IPS-NIHi11 (cell line): Measurements from ENCODE around the gene ADPRH.
"Not testable (repeated sequence)": the region's sequence is repeated elsewhere in the genome, so short reads cannot be mapped to it uniquely, and the experiment has no call there.

Experiments used
- DNase-seq: peaks from one replicate; pipeline ENCODE4 v3.0.0; 2012; ENCODE audit warnings: mixed read lengths, low spot score

Gene ADPRH

DNA sequence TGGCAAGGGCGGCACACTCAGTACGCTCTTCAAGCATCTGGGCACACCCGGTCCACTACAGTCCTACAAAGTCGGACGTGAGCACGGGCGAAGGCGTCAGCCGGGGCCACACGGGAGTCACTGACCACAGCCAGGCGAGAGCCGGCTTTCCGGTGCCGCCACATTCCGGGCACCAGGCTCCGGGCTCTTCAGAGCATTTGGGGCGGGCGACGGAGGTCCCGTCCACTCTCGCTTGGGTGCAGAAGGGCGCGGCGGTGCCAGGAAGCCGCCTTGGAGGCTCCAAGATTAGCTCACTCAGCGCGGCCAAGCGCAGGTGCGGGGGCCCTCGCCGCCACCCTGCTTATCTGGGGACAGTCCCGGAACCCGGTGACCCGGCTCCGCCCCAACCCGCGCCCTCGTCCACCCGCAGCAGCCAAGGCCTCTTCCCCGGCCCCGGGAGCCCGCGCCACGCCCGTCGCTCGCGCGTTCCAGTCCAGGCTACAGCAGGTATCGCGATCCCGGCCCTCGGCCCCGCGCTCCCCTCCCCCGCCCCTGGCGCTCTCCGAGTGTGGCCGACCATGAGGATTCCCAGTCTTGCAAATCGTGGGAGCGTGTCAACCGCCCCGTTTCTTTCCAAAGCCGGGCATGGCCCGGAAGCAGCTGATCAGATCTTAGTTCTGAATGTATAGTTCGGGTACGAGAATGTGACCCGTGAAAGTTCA lies at the start of gene ADPRH:
Gene ADPRH (plus strand): TSS at position 127 of the 701 bp plus-strand sequence. CDS start 2,678 bp downstream, outside the sequence.
- DNase-seq: peak; percentile 94

DNA sequence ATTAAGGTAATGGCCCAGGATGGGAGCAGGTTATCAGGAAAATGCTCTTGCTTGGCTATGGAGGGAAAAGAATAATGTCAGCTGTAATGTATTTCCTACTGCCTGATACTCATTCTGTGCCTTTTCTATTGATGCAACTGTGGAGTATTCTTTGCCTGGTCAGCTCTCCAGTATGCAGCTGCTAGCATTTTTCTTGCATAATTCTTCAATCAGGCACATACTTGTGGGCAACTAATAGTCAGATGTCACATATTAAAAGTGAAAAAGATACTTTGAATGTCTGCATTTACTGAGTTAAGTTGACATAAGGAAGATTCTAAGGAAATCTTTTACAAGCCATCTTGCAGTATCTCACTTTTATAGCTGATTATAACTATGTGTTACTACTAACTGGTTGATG lies 49.4 kb upstream of the ADPRH start:
- DNase-seq: no peak

DNA sequence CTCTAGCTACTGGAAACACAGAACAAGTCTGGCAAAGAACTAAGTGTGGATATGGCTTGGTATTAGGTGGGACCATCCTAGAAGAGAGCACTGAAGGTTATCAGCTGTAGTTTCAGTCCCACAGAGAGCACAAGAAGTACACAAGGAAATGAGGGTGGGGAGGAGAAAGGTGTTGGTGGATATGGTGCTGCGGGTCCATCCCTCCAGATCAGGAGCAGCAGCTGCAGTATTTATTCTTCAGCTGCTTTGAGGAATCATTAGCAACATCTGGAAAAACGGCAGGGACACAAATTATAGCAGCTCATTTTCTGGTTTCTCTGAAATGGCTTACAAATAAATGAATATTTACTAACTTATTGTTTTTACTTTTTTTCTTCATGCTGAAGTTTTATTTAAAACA lies 48.8 kb upstream of the ADPRH start:
- no peak for DNase-seq

DNA sequence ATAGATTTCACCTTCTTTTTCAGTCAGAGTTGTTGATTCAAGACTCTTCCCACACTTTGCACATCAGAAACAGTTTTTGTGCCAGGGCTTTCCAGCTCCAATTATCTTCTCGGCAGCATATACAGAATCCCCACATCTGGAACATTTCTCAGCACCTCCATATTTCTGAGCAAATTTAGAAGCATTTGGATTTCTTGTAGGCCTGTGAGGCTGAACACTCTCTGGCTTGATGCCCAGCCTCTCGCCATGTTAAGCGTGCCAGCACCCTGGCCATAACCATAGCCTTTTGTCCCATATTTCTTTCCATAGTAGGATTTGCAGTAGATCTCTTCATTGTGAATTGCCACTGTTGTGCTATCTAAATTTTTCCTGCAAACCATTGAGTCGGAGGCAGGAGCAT lies 48.1 kb upstream of the ADPRH start:
- no peak for DNase-seq

DNA sequence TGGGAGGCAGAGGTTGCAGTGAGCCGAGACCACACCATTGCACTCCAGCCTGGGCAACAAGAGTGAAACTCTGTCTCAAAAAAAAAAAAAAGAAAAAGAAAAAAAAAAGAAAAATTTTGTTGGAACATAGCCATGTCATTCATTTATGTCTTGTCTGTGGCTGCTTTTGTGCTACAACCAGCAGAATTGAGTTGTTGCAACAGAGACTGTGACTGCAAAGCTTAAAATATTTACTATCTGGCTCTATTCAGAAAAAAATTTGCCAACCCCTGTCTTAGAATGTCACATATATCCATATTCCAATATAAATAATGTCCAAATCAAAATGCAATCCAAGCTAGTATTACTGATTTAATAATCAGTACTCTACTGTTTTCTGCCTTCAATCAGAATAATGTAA lies 45.0 kb upstream of the ADPRH start:
- DNase-seq: no peak

DNA sequence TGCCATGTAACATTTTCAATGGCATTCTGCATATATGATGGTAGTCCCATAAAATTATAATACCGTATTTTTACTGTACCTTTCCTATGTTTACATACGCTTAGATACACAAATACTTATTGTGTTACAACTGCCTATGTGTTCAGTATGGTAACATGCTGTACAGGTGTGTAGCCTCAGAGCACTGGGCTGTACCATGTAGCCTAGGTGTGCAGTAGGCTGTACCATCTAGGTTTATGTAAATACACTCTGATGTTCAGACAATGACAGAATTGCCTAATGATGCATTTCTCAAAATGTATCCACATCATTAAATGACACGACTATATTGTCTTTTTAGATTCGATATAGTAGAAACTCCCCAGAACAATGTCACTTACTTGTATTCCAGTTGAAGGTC lies 42.5 kb upstream of the ADPRH start:
- no peak for DNase-seq

DNA sequence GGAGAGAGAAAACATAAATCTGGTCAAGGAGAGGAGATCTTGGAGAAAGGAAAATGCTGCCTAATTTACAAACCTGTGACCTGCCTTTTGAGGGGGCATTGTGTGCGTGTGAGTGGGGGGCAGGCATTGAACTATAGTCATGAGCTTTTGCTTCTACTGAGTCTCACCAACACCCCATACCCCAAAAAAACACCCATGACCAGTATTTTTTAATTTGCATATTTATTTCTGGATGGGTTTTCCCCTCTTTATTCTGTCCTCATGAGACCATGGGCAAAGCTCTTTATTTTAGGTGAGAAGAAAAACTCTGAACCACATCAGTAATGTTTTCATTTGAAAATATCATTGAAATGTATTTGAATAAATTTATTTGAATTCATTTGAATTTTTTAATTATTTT lies 40.5 kb upstream of the ADPRH start:
- no peak for DNase-seq

DNA sequence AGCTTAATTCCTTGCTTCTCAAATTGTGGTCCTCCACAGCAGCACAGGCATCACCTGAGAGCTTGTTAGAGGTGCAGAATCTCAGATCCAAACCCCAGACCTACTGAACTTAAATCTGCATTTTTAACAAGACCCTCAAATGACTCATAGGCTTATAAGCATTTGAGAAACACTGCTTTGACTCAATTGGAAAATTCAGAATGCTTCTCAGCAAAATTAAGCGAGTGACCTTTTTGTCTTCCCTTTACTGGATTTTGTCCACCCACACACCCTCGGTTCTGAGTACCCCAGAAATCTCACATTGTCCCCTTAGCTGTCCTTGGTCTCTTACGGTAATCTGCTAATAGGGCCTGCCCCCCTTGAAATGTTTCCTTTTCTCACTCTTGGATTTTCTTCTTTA lies 37.7 kb upstream of the ADPRH start:
- DNase-seq: no peak

DNA sequence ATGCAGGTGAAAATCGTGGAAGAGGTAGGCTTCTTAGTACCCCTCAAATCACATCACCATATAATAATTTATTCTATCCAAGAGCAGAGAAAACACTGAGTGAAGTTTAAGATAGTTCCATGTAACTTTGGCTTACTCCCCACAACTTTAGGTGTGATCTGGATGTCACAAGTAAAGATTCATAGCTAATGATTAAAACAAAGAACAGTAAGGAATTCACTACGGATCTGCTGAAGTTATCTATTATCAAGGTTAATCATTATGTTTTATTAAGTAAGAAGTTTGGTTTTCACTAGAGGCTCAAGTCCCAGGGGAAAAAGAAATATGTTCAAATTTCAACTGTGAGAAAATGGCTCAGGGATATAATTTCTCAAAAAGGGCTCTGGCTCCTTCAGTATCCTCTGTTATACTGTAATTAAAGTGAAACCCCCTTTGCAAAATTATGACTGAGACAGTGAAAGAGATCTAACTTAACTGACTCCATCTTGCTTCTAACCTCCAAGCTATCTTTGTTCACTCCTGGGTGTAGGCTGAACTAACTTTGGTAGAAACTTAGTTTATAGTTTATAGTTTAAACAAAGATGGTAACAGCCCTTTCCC lies 37.0 kb upstream of the ADPRH start:
- no peak for DNase-seq

DNA sequence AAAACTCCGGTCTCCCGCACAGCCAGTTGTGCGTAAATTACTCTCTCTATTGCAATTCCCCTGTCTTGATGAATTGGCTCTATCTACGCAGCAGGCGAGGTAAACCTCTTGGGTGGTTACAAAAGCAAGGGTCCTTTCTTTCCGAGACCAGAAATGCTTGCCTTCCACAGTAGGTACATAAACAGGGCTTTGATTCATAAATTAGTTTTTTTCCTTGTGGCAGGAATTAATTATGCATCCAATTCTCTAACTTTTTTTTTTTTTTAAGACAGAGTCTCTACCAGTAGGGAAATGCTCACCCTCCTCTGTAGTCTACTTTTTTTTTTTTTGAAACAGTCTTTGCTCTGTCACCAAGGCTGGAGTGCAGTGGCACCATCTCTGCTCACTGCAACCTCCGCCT lies 36.1 kb upstream of the ADPRH start:
- no peak for DNase-seq

DNA sequence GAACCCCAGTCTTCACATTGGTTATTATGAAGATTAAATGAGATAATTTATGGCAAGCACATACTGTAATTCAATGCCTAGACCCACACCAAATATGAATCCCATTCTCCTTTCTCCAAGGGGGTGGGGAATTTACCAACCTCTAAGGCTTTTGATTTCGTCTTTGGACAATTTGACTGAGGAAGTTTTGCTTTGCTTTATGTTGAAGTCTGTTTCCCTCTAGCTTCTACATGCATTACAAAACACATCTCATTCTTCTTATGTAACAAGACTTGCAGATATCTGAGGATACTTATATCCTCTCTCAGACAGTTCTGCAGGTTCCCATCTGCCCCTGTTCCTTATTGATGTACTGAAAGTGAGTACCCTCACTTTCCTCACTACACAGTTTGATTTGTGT lies 32.1 kb upstream of the ADPRH start:
- DNase-seq: no peak

DNA sequence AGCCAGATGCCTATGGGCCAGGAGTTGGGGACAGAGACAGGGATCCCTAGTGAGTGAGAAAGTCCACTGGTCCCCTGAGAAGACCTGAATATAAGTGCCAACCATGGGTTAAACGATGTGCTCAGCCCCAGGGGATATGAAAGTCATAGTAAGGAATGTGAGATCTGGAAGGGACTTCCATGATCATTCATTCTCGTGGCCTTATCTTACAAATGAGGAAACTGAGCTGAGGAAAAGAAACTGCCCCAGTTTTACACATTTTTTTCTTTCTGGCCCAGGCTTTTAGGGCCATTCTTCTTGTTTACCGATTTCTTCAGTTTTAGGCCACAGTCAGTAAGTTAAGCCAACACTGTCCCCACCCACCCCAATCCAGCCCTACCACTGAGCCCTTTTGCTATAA lies 31.0 kb upstream of the ADPRH start:
- DNase-seq: no peak

DNA sequence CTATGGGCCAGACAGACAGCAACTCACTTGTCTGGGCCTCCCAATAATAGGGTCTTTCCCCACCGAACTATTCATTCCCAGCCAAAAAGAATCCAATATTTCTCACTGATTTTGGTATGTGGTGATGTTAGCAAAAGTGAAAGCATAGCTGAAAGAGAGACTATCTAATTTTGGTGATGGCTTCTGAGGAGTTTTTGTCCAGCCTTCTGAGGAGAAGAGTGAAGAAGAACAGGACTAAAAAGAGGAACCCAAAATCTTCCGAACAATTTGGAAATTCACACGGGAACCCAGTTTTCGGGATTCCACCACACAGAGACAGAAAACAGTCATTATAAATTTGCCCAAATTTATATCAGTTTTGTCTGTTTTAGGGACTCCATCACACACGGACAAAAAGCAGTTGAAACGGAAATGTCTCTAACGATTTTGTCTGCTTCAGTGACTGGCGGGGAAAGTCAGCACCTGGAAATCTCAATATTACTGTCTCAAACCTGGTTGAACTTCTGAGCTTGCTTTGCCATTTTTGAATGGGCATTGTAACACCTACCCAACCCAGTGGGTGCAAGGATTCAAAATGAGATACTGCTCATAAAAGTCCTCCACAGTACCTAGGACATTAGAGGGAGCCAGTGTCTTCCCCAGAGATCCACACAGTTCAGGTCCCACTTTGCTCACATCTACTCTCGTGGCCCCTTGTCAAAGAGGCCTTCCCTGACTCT lies 28.9 kb upstream of the ADPRH start:
- DNase-seq: no peak

DNA sequence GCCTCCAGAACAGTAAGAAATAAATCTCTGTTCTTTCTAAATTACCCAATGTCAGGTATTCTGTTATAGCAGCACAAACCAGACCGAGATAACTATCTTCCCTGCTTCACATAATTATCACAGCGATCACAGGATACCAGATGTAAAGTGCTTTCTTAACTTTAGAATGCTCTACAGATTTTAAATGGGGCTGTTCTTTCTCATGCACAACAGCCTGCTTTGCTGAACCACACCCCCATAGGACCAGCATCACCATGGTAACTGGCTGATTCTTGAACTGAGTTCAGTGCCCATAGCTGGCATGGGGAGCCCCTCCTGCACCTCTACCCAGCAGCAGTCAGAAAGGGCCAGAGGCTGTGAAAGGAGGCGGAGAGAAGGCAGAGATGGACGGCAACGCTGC lies 27.7 kb upstream of the ADPRH start:
- DNase-seq: no peak

DNA sequence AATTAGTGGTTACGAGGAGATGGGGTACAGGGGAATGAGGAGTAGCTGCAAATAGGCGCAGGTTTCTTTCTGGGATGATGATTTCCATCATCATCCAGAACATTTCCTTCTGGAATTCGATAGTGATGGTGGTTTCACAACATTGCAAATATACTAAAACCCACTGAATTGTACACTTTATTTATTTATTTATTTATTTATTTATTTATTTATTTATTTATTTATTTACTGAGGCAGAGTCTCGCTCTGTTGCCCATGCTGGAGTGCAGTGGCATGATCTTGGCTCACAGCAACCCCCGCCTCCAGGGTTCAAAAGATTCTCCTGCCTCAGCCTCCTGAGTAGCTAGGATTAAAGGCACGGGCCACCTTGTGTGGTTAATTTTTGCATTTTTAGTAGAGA lies 26.4 kb upstream of the ADPRH start:
- not testable (repeated sequence) for DNase-seq

DNA sequence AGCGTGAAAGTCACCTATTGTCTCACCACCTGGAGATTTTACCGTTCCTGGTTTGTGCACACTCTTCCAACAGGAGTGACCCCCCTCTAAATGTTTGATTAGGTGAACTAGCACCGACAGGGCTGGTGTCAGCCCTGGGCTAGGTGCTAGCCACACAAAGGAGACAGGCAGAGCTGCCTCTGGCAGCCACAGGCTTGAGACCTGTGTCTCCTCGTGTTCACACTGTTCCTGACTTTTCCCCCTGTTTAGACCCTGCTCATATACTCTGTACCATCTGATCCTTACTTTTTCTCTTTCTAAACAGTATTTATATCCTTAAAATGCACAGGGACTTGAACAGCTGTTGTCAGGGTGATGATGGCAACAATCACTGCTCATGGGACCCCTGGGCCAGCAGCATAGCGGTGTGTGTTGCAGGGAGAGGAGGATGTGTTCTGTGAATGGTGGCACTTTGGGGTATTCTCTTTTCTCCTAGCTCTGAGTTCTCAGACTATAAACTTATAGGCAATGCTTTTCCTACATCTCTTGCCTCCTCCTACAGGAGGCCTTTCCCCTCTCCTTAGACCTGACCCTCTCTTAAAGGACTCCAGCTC lies 25.4 kb upstream of the ADPRH start:
- no peak for DNase-seq

DNA sequence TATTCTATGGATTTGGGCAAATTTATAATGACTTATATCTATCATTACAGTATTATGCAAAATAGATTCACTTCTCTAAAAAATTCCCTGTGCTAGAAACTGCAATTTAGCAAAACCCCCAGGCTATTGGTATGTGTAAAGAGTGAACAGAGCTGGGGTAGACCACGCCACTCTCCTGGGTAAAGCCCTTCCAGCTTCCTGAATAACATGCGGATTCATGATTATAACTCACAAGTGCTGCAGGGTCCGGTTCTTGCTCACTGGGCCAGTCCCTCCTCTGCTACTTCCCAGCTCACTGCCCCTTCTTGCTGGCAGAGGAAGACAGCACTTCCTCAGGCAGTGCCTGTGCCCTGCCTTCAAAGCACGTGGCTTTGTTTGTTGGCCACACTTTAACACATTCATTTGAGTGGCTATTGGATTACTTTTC lies 24.0 kb upstream of the ADPRH start:
- DNase-seq: no peak

DNA sequence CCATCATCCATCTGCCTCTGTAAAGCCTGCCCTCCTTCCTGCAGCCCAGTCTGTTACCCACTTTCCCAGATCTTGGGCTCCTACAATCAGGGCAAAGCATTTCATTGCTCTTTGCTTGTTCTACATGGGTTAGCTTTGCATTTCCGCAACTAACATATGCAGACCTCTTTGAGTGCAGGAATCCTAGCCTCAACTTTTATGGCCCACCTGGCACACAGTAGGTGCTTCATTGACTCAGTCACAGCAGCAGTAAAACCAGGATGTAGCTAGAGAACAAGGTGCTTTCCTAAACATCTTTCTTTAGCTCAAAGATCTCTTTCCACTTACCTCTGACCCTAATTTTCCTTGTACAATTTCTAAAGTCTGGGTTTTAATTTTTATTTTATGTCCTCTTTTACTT lies 23.4 kb upstream of the ADPRH start:
- no peak for DNase-seq

DNA sequence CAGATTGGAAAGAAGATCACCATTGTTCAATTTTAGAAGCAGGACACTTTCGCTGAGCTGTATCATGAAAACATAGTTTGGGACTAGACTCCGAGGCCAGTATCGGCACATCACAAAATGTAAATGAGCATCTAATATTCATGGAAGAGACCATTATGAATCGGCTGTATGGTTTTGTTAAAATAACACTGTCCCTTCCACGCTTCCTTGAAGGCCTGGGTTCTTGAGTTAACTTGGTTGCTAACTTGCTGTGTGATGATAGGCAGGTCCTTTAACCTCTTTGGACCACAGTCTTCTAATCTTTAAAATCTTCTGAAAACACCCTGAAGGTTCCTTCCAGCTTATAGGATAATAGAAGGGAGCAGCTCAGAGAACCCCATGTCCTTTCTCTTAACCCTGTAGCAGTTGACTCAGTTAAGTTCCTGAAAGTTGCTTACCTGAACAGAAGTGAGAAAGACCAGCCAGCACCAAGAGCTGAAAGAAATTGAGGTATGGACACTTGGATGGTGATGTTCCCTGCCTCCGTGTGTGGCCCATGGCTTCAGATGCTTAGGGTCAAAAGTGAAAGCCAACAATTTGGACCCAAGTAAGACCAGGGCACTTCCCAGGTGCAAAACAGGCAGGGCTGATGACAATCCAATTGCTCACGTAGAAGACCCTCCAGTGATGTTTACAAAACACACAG lies 22.0 kb upstream of the ADPRH start:
- DNase-seq: no peak

DNA sequence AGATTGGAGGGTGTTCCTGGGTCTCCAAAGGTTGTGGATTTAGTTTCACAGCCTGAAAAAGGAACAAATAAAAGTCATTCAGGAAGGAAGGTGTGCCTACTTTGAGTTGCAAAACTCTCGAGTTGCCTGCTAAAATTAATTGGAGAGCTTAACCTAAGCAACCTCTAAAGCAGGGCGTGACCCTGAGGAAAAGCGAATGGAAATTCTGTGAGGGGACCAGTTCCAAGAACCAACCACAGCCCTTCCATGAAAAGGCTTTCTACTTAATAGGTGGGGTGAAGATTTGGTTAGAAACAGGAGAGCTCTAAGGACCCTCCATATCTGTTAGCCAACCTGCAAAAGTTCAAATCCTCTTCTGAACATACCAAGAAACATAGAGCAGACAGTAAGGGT lies 21.4 kb upstream of the ADPRH start:
- DNase-seq: no peak

DNA sequence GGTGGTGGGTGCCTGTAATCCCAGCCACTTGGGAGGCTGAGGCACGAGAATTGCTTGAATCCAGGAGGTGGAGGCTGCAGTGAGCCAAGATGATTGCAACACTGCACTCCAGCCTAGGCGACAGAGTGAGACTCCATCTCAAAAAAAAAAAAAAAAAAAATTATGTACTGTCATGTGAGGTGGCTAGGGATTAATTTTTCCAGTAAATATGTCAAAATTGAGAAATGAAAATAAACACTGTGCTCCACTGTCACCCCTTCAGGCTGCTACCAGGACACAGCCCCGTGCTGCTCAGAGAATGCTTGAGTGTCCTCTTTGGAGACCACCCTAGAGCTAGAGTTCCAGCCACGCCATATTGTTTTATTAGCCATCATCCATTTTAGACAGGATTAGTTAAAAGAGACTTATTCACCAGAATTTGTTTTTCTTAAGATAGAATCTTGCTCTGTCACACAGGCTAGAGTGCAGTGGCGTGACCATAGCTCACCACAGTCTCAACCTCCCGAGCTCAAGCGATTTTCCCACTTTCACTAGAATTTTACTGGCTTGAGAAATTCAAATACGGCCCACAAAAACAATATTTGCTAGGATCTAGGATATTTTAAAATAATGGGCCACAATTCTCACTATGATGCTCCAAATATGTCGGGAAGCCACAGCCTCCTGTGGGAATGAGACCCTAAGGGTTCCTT lies 20.5 kb upstream of the ADPRH start:
- DNase-seq: no peak

DNA sequence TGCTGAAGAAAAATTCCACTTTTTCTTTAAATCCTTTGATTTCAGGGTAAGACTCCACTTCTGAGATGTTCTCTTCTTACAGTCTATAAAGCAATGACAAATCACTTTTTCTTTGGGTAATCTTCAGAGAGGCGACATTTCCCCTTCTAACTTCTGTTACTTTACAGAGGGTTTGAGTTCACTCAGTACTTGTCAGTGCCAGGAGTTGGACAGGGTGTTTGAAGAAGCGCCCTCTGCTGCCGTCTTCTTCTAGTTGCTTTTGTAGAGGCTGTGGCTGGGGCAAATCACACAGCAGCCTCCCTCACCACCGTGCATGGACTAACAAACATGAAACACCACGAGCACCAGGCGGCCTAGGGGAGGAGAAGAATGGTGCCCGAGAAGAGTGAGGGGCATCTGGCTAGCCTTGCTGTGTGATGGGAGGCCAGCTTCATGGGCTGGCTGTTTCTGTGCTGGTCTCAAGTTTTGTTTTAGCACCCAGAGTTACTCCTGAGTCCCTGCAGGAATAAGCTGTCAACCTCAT lies 19.8 kb upstream of the ADPRH start, which contains the start of gene CD80:
Gene CD80 (minus strand): TSS at position 174 of the 523 bp plus-strand sequence. CDS start 1,886 bp downstream, outside the sequence.
- DNase-seq: peak; percentile 58
